Measurements from ENCODE around the gene LAMA4.

Gene LAMA4

DNA sequence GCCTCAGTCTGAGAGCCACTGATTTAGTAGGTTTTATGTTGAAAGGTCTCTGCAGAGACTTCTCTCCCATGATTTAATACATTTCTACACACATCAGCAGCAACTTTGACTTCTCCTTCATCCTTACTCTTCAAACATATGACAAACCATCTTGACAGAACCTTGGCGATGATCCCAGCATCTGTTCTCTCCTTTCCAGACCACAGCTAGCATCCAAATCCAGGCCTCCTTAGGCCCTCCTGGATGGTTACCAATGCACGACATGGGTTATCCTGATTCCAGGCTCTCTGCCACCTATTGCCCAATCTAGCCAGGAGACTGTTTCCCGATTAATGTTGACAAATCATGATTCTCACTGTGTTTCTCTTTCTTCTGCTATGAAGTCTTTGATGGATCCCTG lies 16.8 kb downstream of the LAMA4 start:
- DNase-seq = peak; percentile 95

DNA sequence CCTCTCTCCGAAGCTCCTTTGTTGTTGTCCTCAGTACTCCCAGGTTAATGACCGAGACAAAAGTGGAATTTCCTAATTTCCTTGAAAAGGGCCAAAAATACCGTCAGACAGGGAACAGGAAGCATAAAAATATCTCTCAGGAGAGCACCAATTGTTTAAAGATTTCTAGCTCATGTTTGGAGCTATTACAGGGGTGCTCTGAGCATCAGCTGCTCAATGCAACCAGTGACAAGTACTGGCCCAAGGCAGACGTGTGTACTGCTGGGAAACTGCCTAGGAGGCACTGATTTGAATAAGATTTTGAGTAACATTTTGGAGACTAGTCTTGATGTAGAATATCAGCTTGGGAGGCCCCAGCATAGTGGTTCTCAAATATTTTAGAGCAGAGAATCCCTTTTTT lies 17.3 kb downstream of the LAMA4 start:
- DNase-seq = no peak

DNA sequence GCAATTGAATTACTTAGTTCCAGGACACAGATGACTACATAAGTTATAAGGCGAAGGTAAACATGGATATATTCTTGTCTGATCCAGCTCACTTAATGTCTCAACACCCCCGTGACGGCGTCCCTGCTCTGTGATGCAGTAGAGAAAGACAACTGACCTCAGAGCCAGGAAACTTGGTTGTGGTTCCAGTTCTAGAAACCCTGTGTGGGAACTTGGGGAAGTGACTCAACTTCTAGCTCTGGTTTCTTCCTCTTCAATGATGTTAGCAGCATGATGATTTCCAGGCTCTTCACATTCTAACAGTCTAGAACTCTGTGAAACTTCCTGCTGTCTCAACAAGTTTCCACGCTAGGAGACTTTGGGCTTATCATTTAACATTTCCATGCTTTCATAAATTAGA lies 18.4 kb downstream of the LAMA4 start:
- DNase-seq = peak; percentile 10

DNA sequence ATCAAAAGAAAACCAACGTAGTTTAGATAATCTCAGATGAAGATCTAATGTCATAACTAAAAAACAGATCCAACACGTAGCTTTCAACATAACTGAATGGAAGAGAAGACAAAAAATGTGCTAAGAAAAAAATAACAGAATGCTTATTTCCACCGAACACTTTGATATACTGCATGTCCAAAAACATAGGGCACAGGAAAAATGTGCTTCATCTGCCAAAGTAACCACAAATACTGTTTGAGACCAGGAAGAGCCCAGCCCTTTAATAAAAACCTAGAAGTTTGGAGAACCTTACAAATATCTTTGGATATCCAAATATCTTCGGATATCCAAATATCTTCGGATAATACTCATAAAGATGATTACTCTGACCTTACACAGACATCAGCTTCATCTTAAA lies 19.8 kb downstream of the LAMA4 start:
- DNase-seq = no peak

DNA sequence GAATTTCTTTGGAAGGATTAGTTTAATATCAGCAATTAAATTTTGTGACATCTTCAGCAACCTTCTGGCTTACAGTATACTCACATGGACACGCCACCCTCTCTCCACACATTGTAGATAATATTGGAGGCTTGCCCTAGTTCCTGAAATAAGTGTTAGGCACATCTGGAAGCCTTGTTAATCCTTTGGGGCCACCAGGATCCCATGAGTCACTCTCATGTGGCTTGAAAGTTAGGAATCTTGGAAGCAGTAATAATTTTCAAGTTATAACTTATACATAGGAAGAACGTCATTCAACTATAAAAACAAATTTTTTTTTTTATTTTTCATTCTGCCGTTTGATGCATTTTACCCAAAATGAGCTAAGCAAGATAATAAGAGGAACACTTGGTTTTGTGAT lies 20.5 kb downstream of the LAMA4 start:
- no peak for DNase-seq

DNA sequence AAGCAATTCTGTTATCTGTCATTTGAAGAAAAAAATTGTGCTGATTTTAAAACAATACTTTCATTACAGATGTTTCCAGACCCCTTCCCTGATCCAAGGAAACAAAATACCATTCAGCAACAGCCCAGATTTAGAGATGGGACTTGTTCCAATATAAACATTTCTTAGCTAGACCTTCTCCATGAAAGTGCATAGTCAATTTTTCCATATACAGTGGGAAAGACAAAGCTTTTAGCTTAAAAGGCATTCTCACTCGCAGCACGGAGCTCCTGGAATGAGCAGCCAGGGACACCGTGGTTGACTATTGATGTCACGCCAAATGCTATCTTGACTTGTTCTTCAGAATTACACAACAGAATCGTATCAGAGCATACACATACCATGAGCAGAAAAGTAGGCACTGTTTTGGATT lies 21.5 kb downstream of the LAMA4 start:
- no peak for DNase-seq

DNA sequence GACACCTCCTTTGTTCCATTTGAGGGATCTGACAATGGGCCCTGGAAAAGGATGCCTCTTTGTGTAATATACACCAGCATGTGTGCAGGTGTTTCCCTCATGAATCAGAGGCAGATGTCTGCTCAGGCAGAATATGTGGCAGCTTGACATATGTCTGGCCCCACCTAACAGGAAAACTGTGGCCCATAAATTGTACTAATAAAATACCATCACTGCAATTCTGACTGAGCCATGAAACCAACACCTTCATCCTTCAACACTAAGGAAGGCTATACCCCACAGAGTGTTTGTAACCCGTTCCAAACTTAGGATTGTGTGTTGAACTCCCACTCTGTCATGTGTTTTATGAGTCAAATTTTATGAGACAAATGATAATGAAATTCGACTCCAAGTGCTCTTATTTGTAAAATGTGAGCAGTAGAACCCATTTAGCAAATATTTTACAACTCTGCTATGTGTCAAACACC lies 22.7 kb downstream of the LAMA4 start:
- DNase-seq = no peak

DNA sequence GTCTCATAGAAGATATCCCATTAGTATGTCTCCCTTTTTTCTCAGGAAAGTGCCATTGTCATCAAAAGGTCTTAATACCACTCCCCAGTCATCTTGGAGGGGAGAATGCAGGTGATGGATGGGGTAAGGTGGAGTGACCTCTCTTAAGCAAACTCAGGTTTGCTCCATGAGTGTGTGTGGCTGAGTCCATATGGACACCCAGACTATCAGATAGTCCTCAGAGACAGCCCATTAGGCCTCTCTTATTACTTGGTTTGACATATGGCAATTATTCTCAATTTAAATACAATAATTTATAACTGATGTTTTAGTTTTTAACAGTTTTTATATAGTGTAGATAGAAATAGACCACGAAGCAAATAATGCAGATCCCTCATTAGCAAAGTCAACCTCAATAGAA lies 23.2 kb downstream of the LAMA4 start:
- DNase-seq = no peak

DNA sequence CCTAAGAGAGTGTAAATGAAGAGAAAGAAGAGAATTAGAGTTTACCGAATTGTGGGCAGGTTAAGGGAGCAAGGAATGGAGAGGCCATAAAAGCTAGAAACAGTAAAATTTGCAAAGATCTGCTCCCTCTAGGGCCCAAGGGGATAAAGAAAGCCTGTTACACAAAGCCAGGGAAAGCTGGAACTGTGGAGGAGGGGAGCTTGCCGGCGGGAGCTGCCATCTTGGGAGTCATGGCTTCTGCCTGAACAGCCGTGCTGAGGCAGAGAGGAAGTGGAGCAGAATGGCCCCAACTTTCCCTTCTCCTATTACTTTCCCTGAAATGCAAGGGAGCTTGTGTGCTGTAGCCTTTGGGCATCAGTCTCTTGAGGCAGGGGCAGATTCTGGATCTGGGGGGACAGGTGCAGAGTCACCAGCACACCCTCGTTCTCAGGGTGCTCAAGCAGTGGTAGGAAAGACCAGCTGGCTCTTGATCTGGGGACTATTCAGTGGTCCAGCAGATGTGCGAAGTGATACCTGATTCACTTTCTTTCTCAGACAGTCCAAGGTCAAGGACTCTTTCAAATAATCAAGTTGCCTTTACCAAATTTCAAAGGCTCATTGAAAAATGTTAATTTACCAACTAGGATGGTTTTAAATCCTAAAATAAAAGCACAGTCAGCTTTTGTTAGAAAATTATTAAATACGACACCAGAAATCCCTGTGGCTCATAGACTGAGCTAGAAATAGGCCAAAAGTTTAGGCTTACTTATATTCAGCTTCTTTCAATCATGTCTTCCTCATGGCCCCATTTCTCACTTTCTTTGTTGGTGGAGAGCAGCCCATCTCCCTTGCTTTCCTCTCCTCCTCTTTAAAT lies 25.7 kb downstream of the LAMA4 start:
- no peak for DNase-seq

DNA sequence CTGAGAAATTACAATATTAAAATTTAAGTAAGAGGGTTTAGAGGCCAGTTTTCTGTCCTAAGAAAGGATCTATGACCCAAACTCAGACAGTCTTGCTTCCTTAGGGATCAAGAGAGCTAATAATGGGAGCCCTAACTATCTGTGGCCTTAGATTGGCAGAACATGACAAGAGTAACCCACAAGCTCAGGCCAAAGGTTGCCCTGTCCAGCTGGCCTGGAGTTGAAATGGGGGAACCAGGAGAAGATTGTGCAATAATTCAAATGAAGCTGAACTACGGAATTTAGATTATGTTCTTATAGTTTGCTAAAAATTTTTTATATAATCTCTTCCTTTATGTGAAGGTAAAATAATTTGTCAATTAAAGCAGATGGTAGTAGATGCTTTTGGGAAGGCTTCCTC lies 26.4 kb downstream of the LAMA4 start:
- no peak for DNase-seq

DNA sequence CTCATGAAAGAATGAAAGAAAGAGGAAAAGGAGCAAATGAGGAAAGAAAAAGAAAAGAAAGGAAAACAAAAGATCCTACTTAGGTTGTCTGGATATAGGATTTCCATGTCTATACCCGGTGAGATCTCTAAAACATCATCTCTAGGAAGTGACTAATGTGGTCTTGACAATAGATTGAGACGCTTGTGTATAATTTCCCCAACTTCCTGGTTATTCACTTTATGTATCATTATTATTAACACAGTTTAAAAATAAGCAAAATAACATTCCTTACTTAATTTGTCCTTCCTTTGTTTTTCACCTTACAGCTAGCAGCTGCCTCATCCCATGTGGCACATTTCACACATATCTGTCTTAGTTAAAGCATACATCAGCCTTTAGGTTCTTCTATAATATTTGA lies 27.0 kb downstream of the LAMA4 start:
- no peak for DNase-seq

DNA sequence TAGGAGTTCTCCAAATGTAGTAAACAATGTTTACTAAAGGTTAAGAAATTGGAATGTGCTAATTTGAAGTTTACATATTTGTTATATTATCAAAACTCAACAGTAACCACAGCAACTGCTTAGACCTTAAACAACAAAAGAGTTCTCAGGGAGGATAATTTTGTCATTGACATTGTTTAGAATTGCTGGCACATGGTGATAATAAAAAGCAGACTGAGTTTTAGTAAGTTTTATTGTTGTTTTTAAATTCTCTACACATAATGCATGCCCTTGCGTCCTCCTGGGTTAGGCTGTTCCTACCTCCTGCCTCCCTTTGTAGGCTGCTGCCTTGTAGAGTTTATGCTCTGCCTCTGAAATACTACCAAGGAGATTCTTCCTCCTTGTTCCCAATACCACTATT lies 28.7 kb downstream of the LAMA4 start:
- DNase-seq = no peak

DNA sequence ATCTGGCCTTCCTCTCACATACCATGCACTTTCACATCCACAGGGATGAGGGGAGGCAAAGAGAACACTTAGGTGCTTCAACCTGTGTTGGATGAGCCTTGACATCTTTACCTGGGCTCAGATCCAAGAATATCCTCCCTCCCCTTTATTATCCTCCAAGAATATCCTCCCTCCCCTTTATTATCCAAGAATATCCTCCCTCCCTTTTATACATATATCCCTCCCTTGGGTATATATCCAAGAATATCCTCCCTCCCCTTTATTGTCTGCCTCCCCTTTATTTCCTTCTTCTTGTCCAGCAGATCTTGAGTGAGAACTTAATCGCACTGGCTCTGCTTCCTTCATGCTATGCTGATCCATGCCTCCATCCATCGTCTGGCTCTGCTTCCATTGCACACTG lies 30.3 kb downstream of the LAMA4 start:
- no peak for DNase-seq

DNA sequence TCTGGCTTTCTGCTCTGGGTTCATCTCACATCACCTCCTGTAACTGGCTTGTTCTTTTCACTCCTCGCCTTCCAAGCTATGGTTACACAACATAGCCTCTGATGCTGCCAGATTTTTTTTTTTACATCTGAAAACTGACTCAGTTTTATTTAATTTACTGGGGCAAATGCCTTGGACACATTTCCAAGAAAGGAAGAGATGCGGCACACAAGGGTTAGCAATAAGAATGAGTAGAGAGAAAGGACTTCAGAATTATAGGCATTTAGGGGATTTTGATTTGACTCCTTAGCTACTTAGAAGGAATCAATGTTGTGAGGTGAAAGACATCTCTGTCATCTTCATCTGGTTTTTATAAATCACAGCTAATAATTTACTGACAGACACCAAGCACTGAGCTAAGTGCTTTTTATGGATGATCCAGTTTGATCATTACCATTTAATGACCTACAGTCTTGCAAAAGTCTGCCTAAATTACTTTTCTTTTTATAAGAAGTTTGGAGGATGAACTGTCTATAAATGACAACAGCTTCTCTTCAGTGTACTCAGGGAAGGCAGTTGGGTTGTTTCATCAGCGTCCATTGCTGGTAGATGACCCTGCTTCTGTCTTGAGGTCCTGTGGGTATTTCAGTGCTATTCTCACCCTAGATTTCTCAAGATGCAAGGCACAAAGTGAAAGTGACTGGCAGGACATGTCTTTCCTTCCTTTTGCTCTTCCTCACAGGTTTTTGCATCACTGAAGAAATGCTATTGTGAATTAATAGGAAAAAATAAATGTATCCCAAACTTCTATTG lies 31.1 kb downstream of the LAMA4 start:
- peak; percentile 65 for DNase-seq

DNA sequence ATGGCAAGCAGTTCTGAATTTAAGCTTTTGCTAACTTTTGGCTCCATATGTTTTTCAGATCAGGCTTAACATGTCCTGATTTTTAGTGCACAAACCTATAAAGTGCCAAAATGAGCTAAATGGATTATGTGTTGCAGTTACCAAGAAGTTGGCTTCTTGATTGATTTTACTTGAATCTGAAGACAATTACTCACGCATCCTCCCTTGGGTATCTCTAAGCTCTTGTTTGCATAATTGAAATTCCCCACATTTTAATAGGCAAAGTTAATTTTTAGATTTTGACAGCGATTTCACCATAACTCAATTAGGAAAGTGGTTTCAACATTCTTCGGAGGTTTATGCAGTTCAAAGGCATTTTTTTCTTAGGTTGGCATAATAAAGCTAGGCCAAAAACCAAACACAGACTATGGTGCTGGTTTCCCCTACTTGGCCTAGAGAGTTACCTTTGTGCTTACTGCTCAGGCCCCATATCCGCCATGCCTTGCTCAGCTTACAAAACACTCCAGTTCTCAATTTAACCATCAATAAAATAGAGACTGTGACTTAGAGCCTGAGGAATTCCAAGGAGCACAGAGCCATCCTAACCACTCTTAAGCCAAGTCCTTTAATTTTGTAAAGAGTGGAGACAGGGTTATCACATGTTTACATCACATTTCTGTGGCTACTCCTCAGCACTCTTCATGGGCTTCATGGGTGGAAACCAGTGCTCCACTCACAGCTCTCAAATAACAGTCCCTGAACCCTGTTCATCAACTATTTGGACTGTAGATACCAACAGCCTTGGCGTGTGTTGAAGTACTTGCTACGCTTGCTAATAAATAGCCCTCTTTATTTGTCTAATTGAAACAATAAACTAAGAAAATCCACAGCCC lies 32.1 kb downstream of the LAMA4 start:
- DNase-seq = peak; percentile 52

DNA sequence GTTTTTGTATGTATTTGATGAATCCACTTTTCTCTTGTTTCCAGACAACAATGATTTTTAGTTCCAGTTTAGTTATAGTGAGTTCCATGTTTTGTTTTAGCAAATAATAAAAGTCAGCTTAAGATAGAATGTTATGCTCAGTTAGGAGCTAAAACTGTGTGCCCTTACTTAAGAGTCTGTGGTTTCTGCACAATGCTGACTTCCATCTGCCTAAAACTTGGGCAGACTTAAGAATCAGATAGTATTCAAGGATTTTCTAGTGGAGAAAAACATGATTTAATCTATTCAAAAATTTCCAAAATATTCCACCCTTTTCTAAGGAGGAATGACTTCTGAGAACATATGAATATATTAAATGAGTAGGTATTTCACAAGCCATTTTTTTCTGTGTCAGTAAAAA lies 32.8 kb downstream of the LAMA4 start:
- no peak for DNase-seq

DNA sequence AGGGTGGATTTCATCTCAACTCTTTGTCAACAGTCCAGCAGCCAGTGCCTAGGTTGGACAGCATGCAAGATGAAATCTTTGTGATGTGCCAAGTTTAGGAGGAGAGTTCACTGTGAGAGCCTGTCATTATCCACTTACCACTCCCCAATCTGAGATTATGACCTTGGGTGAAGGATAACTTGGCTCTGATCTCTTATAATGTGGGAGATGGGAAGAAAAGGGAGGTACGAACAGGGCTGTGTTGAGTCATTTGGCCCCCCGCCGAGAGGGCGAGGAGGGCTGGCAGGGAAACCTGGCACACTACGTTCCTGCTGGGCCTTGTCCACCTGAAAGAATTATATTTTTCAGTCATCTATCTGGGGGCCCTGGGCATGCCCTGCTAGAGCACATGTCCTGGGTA lies 35.8 kb downstream of the LAMA4 start:
- peak; percentile 85 for DNase-seq

DNA sequence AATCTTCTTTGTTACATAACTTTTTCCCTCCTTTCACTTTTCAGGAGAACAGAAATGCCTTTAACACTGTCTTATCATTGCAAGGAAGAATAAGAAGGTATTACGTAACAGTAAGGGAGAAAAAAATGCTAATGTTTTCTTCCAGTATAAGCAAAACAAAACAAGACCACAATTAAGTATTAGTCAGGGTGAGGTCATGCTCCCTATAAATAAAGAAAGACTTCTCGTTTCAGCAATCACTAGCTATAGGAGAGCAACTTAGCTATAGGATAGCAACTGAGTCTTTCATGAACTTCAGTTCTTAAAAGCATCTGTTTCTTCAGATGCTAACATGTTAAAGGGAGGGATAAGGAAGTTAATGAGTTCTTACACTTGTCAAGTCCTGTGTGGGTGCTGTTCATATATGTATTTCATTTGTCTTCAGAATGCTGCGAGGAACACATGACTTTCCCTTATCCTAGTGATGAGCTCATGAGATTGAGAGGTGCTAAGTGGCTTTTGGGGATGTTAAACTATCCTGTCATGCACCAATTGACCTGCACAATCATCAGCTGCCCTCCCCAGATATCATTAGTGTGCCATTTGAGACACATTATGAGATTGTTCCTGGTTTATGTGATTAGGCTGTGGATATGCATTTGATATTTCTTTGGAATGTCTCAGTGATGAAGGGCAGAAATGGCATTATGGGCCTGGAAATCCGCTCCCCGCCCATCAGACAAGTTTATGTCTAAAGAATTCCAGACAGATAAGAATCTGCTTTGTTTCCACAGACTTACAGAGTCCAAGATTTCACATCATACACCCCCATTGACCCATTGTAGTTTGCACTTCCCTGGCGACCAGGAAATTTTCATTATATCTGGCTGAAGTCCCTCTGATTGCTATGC lies 37.5 kb downstream of the LAMA4 start:
- peak; percentile 81 for DNase-seq

DNA sequence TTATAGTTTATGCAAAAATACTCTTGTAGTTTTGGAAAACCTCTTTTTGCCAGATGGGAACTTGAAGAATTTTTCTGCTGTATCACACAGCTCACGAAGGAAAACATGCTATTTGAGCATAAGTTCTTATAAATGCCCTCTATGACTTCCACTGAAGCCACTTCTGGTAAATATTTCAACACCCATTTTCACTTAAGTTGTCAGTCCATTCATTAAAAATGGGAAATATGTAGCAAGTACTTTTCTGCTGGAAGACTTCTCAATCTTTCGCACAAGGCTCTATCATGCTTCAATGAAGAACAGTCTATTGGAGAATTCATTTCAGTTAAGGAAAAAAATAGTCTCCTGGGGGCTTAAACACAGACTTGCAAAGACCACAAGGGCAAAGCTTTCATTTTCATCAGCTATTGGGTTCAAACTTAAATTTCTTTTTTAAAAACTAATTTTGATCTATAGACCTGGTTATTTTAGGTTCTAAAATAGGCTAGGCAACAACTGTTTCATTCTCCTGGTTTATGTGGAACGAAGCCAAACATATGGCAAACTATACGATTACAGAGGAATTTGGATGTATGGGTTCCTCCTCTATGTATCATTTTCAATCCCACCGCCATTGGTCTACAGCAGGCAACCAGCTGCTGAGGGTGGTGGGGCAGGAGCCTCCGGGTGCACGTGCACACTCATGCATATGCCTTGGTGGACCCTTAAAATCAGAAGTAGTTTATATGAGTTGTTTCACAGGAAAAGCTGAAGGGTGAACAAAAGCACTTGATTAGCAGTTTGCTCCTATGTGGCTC lies 38.7 kb downstream of the LAMA4 start:
- no peak for DNase-seq

DNA sequence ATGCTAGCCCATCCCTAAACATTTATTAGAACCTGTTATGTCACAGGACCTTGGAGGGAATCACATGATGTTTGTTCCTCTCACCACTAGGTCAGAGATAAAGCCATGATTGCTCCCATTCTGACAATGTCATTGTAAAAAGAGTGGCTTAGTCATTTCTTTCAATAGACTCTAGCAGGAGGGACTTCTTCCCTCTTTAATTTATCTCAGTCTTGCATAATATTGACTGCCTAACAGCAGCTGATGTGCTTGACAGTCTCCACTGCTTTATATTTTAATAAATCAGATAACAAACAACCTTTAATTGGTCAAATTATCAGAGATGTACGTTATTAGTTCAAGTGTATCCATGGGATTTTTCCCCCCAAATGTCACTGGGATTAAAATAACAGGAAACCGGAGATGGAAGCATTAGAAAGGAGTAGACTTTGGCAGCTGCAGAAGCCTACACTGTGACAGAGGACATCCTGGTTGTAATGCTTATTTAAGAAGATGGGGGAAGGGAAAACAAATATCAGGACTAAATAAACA lies 39.6 kb downstream of the LAMA4 start:
- no peak for DNase-seq

DNA sequence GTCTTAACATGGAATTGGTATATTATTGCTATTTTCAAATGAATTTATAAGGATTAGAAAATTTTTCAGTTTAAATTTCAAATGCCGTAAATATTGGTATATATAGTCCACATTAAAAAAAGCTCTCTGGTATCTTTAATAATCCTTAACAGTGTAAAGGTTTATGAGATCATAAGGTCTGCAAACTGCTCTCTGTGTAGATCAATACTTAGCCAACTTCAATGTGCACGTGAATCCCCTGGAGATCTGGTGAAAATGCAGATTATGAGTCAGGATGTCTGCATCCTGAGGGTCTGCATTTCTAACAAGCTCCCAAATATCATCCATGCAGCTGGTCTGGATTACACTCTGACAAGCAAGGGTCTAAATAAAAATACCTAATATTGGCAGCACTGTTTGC lies 43.5 kb downstream of the LAMA4 start:
- no peak for DNase-seq
